K562 (cell line): ENCODE measurements around the gene NMT2. TPM values are rescaled to one million over a fixed set of nuclear protein-coding genes. Genes with fewer than 3 reads are reported as not detected.
A peak's percentile ranks its signal among the peaks of the same experiment; 100 is the strongest.

Experiments used
- ATF1 ChIP-seq, 2 experiments: fragments of 450-650 bp in 1 of 2; IDR thresholded peaks; 2 replicates each; pipeline ENCODE4 v1.6.1; 2016; ENCODE audit warnings: missing compliant biosample characterization in 1 of 2, missing genetic modification characterization in 1 of 2
- CTBP1 ChIP-seq: fragments of 450-650 bp; IDR thresholded peaks from 2 replicates; pipeline ENCODE4 v1.6.1; 2016; ENCODE audit warnings: borderline replicate concordance
- CXXC5 ChIP-seq: fragments of 250-450 bp; sonication (Bioruptor Pico); IDR thresholded peaks from 2 replicates; pipeline ENCODE4 v1.8.0; 2022; ENCODE audit warnings: inconsistent platforms, mild to moderate bottlenecking, moderate library complexity
- EP300 ChIP-seq: IDR thresholded peaks from 2 replicates; pipeline ENCODE4 v1.6.1; 2012; ENCODE audit warnings: low read length, improper control_type of control experiment
- EP400 ChIP-seq: fragments of 450-650 bp; IDR thresholded peaks from 2 replicates; pipeline ENCODE4 v1.6.1; 2017; ENCODE audit warnings: antibody characterized with exemption, mild to moderate bottlenecking, moderate library complexity
- PHB ChIP-seq: fragments of 250-450 bp; sonication (Bioruptor Pico); IDR thresholded peaks from 2 replicates; pipeline ENCODE4 v1.5.0; 2021
- RB1 ChIP-seq: fragments of 450-650 bp; IDR thresholded peaks from 2 replicates; pipeline ENCODE4 v1.6.1; 2017; ENCODE audit warnings: low read depth, mild to moderate bottlenecking
- SAFB2 ChIP-seq: fragments of 200-400 bp; formaldehyde crosslinking; IDR thresholded peaks from 2 replicates; pipeline ENCODE4 v1.6.1; 2018; ENCODE audit warnings: borderline replicate concordance, low read length, low read depth, moderate library complexity; ENCODE audit not compliant: severe bottlenecking
- TEAD1 ChIP-seq, 2 experiments: fragments of 450-650 bp in 1 of 2; sonication (generic) in 1 of 2; formaldehyde crosslinking; IDR thresholded peaks; 2 replicates each; pipeline versions ENCODE4 v1.4.0 to v1.8.0; 2020 to 2022; ENCODE audit warnings: mild to moderate bottlenecking in 2 of 2, missing genetic modification reagents in 1 of 2
- ZNF134 ChIP-seq: fragments of 250-450 bp; sonication (Bioruptor Pico); conservative IDR thresholded peaks from 2 replicates; pipeline ENCODE4 v1.4.0; 2020
- polyA plus RNA-seq, 8 experiments: library from polyadenylated mRNA; depleted of rRNA in 4 of 8; stranded (reverse) in 5 of 8; unstranded in 3 of 8; fragments of >200 nt; fragmentation: Nextera tagmentation in 2 of 8; fragmentation: Illumina TruSeq in 1 of 8; extraction: Ambion mirVana in 2 of 8; extraction: Trizol in 1 of 8; gene quantifications; 2 replicates each; pipeline versions ENCODE4 v1.2.1 to v1.2.3, GENCODE V29; 2011 to 2014; ENCODE audit warnings: inconsistent platforms in 1 of 8, missing spikeins in 1 of 8
- total RNA-seq, 7 experiments: library from RNA; depleted of rRNA in 6 of 7; stranded (reverse); fragments of >200 nt in 6 of 7; fragmentation: Illumina TruSeq in 2 of 7; extraction: Trizol in 2 of 7; gene quantifications; 2 replicates each; pipeline versions ENCODE4 v1.2.1 to v1.2.3, GENCODE V29; 2011 to 2021; ENCODE audit warnings: low replicate concordance in 1 of 7
- TF ChIP-seq, protein P1 (sequence below), 2 experiments: fragments of 450-650 bp; IDR thresholded peaks; 2 replicates each; pipeline ENCODE4 v1.6.1; 2016; ENCODE audit warnings: mild to moderate bottlenecking in 2 of 2, borderline replicate concordance in 1 of 2, low read depth in 1 of 2, moderate library complexity in 1 of 2
- TF ChIP-seq, protein P2 (sequence below): fragments of 450-650 bp; conservative IDR thresholded peaks from 2 replicates; pipeline ENCODE4 v1.6.1; 2016; ENCODE audit warnings: missing genetic modification characterization, low read depth, mild to moderate bottlenecking, control low read depth, missing compliant biosample characterization
- TF ChIP-seq, protein P3 (sequence below), 2 experiments: fragments of 450-650 bp; IDR thresholded peaks; 2 replicates each; pipeline ENCODE4 v1.6.1; 2016
- TF ChIP-seq, protein P4 (sequence below): conservative IDR thresholded peaks from 2 replicates; pipeline ENCODE4 v1.6.1; 2011; ENCODE audit warnings: low read depth, mild to moderate bottlenecking, low read length; ENCODE audit not compliant: control insufficient read depth

The NMT2 gene
- total and polyA plus RNA-seq, 9 of the 15 experiments (the other 6 are each of a cell fraction or from before 2014, with no cell fraction given) = 5.2 to 15.9 (median 10.8) TPM

DNA sequence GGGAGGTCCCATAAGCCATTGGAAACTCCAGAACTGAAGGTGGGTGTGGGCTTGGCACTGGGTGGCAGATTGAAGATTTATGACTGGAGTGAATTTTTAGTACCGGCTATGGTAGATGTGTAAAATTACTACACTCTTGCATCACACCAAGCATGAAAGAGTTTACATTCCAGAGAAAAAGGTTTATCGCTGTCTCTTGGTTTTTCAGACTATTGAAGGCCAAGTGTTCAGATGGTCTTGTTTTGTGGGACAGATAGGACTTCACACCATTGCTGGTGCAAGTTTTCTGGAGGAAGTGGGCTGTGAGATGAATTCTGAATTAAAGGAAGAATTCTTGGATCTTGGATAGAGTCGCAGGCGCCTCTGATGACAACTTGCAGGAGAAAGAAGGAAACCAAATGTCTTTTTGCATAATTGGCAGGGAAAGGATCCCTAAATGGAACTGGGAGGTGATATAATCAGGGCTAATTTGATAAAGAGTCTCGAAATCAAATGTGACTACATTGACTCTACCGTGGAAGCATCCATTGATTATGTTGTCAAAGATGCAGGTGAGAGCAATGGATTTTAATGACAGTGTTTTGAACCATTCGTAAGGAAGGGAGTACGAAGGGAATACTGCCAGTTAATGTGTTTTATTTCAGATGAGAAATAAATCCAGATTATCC, 14.2 kb upstream of the NMT2 start (continued):
- TF ChIP-seq, protein P1, sequence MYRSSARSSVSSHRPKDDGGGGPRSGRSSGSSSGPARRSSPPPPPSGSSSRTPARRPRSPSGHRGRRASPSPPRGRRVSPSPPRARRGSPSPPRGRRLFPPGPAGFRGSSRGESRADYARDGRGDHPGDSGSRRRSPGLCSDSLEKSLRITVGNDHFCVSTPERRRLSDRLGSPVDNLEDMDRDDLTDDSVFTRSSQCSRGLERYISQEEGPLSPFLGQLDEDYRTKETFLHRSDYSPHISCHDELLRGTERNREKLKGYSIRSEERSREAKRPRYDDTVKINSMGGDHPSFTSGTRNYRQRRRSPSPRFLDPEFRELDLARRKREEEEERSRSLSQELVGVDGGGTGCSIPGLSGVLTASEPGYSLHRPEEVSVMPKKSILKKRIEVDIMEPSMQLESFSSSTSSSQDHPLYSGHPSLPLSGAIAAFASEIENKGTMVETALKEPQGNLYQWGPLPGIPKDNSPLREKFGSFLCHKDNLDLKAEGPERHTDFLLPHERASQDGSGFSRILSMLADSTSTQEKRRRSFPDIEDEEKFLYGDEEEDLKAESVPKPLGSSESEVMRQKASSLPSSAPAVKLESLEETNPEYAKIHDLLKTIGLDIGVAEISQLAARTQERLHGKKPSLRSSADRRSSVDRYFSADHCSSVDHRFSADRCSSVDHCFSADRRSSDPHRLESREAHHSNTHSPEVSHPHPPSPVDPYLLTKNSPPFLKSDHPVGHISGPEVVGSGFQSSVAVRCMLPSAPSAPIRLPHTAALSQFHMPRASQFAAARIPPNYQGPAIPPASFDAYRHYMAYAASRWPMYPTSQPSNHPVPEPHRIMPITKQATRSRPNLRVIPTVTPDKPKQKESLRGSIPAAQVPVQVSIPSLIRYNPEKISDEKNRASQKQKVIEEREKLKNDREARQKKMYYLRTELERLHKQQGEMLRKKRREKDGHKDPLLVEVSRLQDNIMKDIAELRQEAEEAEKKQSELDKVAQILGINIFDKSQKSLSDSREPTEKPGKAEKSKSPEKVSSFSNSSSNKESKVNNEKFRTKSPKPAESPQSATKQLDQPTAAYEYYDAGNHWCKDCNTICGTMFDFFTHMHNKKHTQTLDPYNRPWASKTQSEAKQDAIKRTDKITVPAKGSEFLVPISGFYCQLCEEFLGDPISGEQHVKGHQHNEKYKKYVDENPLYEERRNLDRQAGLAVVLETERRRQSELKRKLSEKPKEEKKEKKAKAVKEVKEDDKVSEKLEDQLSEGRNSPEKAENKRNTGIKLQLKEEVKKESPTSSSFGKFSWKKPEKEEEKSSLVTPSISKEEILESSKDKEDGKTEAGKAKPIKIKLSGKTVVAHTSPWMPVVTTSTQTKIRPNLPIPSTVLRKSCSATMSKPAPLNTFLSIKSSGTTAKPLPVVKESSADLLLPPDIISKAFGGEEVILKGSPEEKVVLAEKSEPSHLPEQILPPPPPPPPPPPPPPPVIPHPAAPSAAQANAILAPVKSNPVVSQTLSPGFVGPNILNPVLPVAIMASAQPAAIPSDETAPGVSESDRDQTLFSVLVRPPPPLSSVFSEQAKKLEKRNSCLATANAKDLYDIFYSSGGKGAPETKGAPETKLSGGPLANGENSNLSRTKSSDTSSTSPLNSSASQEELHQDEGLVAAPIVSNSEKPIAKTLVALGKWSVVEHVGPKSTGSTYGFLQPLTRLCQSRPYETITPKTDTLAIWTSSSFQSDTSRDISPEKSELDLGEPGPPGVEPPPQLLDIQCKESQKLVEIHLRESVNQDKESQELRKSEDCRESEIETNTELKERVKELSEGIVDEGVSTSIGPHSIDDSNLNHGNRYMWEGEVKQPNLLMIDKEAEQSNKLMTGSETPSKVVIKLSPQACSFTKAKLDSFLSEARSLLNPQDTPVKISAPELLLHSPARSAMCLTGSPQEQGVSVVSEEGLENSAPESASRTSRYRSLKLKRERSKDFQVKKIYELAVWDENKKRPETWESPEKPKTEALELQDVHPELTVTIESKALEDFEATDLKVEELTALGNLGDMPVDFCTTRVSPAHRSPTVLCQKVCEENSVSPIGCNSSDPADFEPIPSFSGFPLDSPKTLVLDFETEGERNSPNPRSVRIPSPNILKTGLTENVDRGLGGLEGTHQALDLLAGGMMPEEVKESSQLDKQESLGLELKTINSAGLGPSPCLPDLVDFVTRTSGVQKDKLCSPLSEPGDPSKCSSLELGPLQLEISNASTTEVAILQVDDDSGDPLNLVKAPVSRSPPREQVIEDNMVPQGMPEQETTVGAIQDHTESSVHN (IDR thresholded peaks at IDR 0.05; ENCODE audit: borderline replicate concordance in 1 of 2, low read depth in 1 of 2) = peak in 1 of 2 experiments; percentile 65; a peak in 1 of 4 replicates
- no peak for TF ChIP-seq ZNF134 (CRISPR knock-in tag)
- peak; percentile 54; the same call in 1 of the 2 replicates for TF ChIP-seq EP400
- TF ChIP-seq ATF1 (CRISPR knock-in tag; IDR thresholded peaks at IDR 0.05) = no peak
- TF ChIP-seq ATF1 (tag; IDR thresholded peaks at IDR 0.05) = 0 out of 2 replicates have a peak, but pooled peaks have one; percentile 36
- TF ChIP-seq EP300 = peak; percentile 80
- TF ChIP-seq PHB (CRISPR knock-in tag) = no peak
- TF ChIP-seq RB1 = no peak
- TF ChIP-seq, protein P2, sequence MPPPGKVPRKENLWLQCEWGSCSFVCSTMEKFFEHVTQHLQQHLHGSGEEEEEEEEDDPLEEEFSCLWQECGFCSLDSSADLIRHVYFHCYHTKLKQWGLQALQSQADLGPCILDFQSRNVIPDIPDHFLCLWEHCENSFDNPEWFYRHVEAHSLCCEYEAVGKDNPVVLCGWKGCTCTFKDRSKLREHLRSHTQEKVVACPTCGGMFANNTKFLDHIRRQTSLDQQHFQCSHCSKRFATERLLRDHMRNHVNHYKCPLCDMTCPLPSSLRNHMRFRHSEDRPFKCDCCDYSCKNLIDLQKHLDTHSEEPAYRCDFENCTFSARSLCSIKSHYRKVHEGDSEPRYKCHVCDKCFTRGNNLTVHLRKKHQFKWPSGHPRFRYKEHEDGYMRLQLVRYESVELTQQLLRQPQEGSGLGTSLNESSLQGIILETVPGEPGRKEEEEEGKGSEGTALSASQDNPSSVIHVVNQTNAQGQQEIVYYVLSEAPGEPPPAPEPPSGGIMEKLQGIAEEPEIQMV (tag) = no peak
- TF ChIP-seq TEAD1 (CRISPR knock-in tag; IDR thresholded peaks at IDR 0.05) = peak in 1 of 2 experiments; percentile 82; a peak in 1 of 4 replicates
- TF ChIP-seq, protein P3, sequence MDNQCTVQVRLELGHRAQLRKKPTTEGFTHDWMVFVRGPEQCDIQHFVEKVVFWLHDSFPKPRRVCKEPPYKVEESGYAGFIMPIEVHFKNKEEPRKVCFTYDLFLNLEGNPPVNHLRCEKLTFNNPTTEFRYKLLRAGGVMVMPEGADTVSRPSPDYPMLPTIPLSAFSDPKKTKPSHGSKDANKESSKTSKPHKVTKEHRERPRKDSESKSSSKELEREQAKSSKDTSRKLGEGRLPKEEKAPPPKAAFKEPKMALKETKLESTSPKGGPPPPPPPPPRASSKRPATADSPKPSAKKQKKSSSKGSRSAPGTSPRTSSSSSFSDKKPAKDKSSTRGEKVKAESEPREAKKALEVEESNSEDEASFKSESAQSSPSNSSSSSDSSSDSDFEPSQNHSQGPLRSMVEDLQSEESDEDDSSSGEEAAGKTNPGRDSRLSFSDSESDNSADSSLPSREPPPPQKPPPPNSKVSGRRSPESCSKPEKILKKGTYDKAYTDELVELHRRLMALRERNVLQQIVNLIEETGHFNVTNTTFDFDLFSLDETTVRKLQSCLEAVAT (IDR thresholded peaks at IDR 0.05) = no peak
- TF ChIP-seq, protein P4, sequence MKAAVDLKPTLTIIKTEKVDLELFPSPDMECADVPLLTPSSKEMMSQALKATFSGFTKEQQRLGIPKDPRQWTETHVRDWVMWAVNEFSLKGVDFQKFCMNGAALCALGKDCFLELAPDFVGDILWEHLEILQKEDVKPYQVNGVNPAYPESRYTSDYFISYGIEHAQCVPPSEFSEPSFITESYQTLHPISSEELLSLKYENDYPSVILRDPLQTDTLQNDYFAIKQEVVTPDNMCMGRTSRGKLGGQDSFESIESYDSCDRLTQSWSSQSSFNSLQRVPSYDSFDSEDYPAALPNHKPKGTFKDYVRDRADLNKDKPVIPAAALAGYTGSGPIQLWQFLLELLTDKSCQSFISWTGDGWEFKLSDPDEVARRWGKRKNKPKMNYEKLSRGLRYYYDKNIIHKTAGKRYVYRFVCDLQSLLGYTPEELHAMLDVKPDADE = no peak
- no peak for TF ChIP-seq SAFB2
- TF ChIP-seq CXXC5 (CRISPR knock-in tag) = peak; percentile 32; the same call in 1 of the 2 replicates
- TF ChIP-seq CTBP1 = peak; percentile 45; the same call in 1 of the 2 replicates
